CD4-positive, alpha-beta T cell treated with Interleukin-2 at 100 ng/mL for 4 hours (primary cell): ENCODE results near the gene COX14.

Source experiments
- DNase-seq: peaks from one replicate; pipeline ENCODE4 v3.0.0-alpha.2; 2020; ENCODE audit warnings: low spot score

Gene COX14

DNA sequence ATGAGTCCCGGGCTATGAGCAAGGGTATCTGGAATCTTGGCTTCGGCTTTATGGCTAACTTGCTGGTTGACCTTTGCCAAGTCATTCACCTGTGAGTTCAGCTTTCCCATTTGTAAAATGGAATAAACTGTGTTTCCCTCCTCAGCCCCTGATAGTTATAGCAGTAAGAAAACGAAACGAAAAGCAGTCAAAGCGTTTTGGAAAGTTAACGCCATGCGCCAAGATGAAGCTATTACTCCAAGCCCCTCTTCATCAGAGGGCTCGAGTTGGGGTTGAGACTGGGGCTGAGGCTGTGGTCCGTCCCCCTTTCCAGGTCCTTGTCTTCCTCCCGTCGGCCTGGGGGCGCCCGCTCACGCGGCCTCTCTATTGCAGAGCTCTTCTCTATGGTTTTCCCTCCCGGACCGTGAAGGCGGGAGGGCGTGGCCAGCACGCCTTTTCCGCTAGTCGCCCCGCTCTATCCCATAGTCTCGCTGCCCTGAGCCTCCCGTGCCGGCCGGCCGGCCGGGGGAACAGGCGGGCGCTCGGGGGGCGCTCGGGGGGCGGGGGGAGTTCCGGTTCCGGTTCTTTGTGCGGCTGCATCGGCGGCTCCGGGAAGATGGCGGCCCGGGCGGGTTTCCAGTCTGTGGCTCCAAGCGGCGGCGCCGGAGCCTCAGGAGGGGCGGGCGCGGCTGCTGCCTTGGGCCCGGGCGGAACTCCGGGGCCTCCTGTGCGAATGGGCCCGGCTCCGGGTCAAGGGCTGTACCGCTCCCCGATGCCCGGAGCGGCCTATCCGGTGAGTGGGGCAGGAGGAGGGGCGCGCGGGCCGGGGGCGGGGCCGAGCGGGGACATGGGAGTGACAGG lies 27.0 kb upstream of the COX14 start, which contains the start of gene SMARCD1:
TSS of gene SMARCD1 (plus strand) at position 568 of the 840 bp plus-strand sequence. CDS start at position 596, 28 bp downstream.
- peak; percentile 92 for DNase-seq

DNA sequence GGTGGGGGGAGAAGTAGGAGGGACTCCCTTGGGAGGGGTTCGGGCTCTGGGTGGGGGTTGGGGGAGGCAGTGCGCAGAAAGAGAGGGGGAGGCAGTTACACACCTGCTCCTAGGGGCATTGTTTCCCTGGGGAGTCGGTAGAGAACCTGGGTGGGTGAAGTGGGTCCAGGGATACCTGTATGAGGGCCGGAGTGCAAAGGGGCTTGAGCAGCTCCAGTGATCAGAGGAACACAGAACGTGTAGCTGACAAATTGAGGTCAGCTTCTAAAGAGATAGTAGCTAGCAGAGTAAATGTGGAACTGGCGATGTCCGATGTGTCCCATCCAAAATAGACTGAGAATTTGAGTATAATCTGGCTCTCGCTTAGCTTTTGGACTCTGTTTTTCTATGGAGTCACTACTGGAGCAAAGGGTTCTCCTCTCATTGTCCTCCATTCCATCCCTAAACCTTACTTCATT lies 26.4 kb upstream of the COX14 start:
- DNase-seq: no peak

DNA sequence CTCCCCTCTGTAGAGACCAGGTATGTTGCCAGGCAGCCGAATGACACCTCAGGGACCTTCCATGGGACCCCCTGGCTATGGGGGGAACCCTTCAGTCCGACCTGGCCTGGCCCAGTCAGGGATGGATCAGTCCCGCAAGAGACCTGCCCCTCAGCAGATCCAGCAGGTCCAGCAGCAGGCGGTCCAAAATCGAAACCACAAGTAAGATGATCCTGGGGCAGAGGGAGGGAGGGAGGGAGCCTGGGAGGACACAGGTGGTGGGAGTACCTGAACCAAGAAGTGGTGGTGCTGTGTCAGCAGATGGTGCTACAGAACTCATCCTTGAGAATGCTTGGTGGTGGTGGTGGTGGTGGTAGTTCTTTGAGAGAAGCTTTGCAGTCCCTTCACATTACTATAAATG lies 25.9 kb upstream of the COX14 start:
- DNase-seq: no peak

- no peak for DNase-seq
These were observed 24.9 kb upstream of the COX14 start for GRCh38 chr12:50087151-50087550.

DNA sequence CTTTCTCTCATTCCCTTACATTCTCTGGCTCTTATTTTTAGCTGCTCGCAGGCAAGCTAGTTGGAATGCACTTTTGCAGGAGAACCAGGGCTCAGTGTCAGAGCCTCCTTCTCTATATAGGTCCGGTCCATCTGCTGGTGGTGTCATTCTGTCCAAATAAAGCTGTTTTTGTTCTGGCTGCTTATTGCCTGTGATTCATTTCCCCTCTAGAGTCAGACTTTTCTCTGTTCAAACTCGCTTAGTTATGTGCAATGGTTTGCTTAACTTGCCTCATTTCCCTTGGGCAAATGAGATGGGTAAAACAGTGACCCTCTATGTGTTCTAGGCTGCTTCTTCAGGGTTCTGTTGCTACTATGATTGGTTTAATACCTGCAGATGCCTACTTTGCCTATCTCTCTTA lies 24.0 kb upstream of the COX14 start:
- DNase-seq: no peak

DNA sequence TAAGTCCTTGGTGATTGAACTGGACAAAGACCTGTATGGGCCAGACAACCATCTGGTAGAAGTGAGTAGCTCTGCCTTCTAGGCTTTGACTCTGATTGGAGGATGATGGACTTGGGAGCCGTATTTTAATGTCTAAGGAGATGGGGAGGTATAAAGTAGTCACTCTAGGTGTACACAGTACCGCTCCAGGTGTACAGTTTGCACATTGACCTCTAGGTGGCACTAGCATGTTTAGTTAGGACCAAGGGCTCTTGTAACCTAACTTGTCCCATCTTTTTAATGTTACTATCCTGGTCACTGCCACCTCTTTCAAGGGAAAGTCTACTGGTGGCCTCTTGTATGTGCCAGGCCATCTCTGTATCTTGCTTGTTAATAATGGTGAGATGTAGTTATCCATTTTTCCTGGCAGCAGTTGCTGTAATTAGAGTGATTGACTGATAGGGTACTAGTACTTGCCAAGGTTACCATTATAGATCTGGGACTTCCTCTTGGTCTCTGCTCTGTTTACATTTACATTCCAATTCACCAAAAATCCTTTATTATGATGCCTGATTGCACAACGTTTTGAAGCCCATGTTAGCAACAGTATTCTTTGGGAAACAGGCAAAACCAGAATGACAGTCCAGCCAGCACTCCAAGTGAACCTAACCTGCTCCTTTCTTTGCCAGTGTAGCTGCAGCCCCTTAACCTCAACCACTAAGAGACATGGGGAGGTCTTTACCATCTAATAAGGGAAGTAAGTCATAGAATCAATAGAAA lies 23.3 kb upstream of the COX14 start:
- peak; percentile 75 for DNase-seq

- DNase-seq: no peak
These were observed 22.3 kb upstream of the COX14 start for GRCh38 chr12:50089730-50090129.

GRCh38 chr12:50090391-50090790 lies 21.6 kb upstream of the COX14 start:
- DNase-seq: no peak

DNA sequence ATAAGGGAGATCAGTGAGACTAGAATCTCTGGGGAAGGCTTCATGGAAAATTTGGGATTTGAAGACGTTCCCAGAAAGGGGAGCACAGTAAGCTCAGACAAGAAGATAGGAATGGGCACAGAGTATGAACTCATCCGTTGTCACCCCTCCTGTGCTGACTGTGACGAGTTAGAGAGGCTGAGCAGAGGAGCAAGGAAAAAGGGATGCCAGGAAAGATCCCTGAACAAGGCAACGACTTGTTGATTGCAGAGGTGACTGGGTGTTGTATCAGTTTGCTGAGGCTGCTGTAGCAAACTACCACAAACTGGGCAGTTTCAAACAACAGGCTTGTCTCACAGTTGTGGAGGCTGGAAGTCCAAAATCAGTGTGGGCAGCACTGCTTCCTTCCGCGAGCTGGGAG lies 14.1 kb upstream of the COX14 start:
- DNase-seq: no peak

GRCh38 chr12:50099302-50100008 lies 12.6 kb upstream of the COX14 start:
- DNase-seq: no peak

- DNase-seq: no peak
These were observed 11.5 kb upstream of the COX14 start for GRCh38 chr12:50100561-50100960.

DNA sequence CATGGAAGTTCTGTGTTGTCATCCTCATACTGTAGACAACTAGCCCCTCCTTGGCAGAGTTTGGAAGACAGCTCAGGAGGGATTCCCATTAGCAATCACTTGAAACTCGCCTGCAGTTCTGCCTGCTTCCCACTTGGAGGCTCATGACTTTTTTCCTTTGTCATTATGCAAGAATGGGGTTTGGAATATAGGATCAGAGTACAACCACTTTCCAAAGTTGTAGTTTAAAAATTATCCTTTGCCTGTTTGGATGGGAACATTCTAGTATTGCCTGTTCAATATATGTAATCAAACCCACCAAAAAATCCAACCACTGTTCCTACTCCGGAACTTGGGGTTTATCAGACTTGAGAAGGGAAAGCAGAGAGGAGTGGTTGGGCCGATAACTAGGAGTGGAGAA lies 10.4 kb upstream of the COX14 start:
- DNase-seq: no peak

GRCh38 chr12:50102131-50102531 lies 9.9 kb upstream of the COX14 start:
- no peak for DNase-seq

DNA sequence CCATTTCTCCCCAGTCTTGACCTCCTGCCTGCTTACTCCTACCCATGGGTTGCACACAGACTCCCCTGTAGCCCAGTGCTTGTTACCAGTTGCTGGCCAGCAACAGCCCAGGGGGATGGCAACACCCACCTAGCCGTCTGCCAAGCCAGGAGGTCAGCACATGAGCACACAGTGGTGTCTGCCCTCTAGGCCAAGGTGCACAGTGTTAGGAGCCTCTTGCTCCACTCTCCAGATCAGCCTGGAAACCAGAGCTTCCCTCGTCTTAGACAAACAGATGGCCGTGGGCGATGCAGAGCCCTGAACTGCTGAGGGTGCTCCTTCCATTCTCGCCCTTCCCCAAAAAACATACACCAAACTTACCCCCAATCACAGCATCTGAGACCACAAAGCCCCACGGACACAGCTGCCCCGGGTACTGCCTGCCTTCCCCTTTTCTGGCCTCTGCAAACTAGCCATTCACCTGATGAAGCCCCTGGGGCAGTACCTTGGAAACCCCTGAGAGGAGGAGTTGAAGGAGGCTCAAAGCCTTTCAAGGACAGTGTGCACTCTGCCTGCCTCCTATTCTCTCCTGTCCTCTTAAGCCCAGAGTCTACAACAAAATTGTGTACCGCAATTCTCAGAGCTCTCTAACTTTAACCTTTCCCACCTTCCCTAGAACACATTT lies 9.3 kb upstream of the COX14 start:
- no peak for DNase-seq

GRCh38 chr12:50103351-50103750 lies 8.7 kb upstream of the COX14 start:
- DNase-seq: no peak

- DNase-seq: no peak
These were observed 8.2 kb upstream of the COX14 start, which contains the start of gene GPD1 for GRCh38 chr12:50103767-50104321. Gene GPD1 (plus strand): TSS chr12:50104008. CDS start chr12:50104051, 43 bp downstream.

- DNase-seq: no peak
These were observed 7.3 kb upstream of the COX14 start for GRCh38 chr12:50104417-50105366.

DNA sequence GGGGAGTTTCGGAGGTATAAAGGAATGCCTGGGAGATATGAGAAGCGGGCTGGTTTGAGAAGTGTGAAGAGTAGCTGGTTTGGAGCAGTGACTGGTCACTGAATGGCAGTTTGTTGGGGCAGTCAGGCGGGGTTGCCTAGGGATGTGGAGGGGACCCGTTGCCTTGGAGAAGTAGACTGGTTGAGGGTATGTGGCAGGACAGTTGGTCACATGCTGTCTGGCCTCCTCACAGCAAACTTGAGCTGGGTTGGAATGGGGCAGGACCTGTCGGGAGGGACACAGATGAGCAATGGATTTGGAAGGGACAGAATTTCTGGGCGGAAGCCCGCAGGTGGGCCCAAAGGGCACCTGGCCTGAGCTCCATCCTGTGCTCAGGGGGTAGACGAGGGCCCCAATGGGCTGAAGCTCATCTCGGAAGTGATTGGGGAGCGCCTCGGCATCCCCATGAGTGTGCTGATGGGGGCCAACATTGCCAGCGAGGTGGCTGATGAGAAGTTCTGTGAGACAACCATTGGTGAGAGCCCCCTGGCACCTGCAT lies 6.1 kb upstream of the COX14 start:
- no peak for DNase-seq

- DNase-seq: no peak
These were observed 5.1 kb upstream of the COX14 start for GRCh38 chr12:50106907-50107306.
